GM19438 (cell line): ENCODE data around the gene ANKRD6.

Source experiments
- ATAC-seq: cut with Tn5 transposase; IDR thresholded peaks from one replicate; pipeline ENCODE4 v1.9.1; 2021; ENCODE audit warnings: low read depth; ENCODE audit not compliant: unreplicated experiment

Gene ANKRD6

DNA sequence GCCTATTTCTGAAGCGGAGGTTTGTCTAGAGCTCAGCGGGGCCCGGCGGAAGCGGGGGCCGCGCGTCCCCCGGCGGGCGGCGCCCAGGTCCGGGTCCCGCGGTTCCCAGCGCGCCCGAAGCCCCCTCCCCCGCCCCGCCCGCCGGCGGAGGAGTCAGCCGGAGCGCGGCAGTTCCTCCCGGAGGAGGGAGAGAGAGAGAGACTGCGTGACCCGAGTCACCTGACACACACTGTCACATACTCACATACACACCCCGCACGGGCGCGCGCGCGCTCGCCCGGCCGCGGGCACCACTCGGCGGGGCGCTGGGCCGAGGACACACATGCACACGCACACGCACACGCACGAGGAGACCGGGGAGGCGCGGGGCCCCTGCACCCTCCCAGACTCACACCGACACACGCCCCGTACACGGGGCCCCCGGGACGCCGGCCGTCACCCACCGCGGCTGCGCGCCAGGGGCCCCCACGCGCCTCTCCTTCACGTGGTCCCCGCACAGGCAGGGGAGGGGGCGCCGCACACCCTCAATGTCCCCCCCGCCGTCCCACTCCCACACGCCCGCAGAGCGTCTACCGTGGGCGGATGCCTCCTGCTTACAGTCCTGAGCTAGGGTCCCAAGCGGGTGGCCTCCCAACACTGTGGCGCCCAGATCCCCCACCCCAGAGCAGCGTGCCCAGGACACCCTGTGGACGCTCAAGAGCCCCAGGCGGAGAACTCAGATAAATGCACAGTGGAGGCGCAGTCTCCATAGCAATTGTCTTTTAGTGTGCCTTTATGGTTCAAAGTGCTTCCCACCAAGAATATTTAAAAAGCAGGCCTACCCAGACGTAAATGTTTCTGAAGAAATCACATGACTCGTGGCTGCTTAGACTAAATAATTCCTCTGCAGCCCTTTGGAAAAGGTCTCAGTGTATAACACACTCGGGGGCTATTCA lies 20.6 kb upstream of the ANKRD6 start, which contains the start of gene RRAGD:
Gene RRAGD, minus strand, starts transcription at position 203 of the 935 bp plus-strand sequence. CDS start 280 bp downstream, outside the sequence.
- ATAC-seq, result peak; percentile 64

DNA sequence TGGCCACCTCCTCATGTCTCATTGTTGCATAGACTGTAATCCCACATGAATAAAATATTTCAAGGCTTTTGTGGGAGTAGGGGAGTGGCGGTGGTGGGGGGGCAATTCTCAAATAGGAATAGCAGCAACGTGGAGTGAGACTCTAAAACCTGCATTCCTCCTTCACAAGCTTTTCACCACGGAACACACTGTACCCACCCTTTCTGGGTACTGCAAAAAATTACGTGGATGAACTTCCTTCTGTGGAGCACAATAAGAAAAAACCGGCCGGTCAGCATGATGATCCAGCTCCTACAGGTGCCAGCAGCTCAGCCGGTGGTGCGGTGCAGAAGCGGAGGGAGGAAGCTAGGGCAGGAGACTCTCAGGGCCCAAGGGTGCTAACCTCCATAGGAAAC lies 19.9 kb upstream of the ANKRD6 start:
- no peak for ATAC-seq

DNA sequence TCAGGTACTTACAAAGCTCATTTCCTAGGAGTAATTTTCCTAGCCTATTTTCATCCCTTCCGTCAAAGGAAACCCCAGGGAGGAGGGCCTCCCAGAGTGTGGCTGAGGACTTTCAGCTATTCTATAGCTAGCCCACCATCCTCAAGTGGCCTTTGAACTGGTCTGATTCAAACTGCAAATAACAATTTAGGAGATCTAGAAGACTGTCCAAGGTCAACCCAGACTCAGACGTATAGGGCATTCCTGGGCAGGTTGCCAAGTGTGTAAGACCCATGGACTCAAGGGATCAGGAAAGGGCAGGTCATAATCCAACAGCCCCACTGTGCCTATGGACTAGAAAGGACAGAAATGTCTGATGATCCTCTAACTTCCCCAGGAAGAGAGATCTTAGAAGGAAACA lies 18.7 kb upstream of the ANKRD6 start:
- ATAC-seq, result no peak

DNA sequence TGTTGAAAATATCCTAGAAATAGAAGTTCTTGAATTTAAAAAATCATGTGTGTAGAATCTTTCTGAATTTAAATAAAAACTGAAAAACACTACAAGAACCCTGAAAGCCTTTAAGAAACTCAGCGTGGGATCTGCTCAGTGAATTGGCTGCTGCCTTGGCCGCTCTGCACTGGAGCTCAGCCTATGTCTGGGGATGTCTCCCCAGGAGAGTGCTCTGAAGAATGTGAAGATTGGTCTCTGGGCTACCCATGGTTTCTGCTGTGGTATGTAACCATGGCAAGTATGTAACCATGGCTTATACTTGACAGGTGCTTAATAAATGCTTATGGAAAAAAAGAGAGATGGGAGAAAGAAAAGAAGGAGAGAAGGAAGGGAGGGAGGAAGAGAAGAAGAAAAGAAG lies 17.8 kb upstream of the ANKRD6 start:
- no peak for ATAC-seq

DNA sequence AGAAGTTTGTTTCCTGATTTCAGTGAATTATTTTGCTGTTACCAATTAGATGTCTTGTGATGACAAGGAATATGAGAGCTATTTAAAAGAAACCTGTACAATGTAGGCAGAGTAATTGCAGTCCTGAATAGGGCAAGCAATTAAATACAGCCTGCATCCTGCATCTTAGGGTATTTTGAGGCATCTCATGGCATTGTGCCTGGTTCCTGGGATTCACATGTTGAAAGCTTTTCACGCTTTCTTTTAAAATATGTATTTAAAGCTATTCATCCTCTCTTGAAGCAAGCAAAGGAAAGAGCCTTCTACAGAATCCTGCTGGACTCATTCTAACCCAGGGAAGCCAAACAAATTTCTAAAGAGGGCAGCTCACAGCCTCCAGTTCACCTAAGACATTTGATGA lies 16.2 kb upstream of the ANKRD6 start:
- ATAC-seq, result no peak

DNA sequence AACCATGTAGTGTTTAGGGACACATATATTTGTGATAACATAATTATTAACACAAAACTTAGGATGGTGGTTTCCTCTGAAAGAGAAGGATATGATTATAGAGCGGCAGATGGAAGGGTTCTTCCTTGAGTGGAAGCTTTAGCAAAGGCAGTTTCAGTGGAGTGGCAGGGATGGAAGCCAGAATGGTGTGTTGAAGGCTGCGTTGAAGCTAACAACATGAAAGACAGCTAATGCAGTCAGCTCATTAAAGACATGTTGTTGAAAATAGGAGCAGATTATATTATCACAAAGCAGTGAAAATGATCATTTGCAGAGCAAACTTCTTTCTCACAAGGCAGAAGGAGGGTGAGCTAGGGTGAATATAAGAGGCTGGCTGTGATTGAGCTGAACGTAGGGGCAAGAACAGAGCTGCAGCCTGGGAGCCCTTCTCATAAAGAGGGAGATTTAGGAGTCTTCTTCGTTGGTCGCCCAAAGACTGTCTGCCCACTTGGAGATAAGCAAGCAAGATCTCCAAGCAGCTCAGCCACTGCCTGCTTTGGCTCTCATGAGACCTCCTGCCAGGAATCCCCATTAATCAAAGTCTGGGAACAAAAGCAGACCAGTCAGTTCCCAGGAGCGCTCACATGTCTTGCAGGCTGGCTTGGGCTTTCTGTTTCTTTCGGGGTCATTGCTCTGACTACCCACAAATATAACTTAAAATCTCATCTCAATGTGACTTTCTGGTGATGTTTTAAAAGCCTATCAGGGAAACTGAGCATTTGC lies 2.6 kb upstream of the ANKRD6 start:
- no peak for ATAC-seq

DNA sequence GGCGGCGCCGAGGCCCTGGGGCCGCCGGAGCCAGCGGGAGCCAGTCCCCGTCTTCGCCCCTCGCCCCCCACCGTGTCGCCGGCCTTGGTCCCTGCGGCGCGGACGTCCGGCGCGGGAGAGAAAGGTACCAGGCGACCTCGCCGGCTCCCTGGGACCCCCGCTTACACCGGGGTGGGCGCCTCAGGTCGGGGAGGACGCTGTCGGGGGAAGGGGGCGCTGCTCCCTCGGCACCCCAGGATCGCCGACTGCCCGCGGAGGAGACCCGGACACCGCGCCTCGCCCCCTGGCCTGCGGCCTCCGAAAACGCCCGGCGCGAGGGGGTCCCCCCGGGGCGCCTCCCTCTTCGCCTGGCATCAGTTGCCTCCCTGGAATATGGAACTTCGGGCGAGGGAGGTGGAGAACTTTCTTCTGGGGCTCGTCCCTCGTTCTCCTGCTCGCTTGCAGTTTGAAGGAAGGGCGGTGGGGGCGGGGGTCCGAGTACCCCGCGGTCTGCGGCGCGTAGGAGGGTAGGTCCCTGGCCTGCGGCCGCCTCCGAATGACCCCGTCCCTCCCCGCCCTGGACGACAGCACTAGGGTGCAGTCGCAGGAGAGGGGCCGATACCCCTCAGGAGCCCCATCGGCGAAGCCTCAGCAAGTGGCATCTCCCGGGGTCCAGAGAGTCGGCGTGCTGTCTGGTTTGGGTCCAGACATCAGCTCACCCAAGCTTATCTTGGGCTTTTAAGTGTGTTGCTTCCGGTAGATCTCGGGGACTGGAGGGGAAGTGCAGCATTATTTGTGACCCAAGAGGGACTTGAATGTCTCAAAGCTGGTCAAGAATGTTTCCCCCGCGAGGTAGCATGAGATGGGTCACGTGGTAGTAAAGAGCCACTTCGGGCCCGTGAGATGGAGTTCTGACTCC lies 549 bp downstream of the ANKRD6 start:
- no peak for ATAC-seq

DNA sequence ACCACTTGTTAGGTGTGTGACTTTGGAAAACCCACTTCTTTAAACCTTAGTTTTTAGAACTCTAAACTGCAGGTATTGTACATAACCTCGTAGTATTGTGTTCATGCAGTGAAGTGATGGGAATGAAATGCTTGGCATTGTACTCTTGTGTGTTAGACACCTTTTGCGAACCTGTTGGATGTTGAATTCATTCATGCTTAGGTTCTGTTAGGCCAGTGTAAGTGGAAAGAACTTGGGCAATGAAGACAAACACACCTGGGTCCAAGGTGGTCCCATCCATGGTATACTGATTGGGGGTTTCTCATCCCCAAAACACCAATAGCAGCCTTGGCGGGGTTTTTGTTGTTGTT lies 1.2 kb downstream of the ANKRD6 start:
- ATAC-seq, result no peak

DNA sequence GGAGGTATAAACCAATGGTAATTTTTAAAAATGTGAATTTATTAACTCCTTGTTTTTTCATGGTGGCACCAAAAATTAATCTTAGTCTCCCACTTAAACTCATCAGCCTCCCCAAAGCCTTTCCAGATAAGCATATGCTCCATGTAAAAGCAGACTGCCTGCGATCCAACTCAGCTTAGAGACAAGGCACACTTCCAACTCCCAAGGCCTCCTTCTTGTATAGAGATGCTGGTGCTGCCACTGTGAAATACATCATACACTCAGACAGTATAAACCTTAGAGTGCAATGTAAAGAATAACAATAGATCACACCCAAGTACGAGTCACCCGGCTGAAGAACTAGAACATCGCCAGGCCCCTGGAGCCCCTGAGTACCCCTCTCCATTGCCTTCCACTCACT lies 2.0 kb downstream of the ANKRD6 start:
- ATAC-seq, result no peak

DNA sequence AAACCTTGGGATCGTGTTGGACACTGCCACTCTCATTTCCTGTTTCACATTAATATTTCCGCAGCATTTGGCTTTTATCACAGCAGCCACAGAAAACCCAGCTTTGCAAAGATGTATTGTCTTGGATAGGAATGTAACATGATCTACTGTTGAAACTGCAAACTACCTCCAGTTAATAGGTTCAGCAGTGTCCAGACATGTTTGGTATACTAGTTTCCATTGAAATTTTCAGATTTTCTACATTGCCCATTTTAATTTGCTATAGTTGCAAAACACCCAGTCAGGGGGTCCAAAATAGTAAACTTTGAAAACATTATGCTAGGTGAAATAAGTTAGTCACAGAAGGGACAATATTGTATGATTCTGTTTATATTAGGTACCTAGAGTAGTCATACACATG lies 3.3 kb downstream of the ANKRD6 start:
- no peak for ATAC-seq

DNA sequence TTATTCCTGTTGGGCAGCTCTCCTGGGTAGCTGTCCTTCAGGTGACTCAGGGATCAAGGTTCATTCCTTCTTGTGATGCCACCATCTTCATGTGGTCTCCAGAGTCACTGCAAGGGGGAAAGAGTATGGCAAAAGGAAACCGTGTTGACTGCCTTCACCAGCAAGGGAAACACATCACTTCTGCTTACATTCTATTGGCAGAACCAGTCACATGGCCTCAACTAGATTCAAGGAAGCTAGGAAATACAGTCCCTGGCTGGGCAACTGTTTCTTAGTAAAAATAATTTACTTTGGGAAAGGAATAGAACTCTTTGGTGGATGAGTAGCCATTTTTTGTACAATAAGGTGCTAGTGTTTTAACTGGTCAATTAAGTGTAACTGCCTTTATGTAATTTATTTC lies 5.3 kb downstream of the ANKRD6 start:
- no peak for ATAC-seq

DNA sequence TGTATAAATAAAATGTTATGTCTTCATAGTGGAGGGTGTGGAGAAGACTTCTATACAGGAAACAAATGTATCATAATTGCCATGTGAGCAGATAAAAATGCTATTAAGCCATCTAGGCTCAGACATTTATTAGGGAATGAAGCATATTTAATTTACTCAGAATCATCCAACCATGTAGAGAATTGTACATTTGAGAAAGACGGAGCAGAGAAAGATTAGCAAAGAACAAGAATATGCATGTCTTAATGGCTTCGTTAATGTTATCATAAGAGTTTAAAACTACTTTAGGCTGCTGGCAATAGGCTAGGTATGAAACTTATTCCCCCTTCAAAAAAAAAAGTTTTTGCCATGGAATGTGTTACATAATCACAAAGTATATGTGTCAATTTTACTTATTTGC lies 6.1 kb downstream of the ANKRD6 start:
- no peak for ATAC-seq

DNA sequence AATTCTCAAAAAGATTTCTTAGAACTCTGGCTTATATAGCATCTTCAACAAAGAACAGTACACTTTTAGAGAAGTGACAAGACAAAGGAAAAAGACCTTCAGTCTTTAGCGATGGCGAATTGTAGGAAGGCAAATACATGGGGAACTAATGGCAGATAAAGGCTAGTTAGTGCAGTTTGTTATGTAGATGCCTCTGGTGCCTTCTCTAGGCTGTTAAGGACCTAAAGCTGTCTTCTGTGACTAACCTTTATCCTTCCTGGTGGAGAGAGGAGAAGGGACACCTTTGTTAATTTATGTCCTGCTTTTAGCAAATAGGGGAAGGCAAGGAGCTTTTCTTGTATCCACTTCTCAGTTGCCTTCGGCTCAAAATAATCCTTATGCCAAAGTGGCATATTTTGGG lies 7.2 kb downstream of the ANKRD6 start:
- no peak for ATAC-seq

DNA sequence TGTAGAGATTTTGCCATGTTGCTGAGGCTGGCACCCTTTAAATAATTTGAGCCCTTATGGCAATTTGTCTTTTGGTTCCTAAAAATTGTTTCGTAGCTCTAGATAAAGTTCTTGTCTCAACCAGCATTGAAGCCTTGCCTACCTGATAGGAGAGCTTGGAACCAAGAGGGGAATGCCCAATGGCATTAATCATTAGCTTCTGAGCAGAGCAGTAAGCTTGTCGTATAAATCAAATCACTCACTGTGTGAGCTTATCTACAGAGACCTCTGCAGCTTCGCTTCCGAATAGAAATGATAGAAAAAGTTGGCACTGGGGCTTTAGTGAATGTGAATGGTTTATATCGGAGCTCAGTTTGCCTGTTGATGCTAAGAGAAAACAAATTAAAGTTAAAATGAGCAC lies 10.7 kb downstream of the ANKRD6 start:
- no peak for ATAC-seq

DNA sequence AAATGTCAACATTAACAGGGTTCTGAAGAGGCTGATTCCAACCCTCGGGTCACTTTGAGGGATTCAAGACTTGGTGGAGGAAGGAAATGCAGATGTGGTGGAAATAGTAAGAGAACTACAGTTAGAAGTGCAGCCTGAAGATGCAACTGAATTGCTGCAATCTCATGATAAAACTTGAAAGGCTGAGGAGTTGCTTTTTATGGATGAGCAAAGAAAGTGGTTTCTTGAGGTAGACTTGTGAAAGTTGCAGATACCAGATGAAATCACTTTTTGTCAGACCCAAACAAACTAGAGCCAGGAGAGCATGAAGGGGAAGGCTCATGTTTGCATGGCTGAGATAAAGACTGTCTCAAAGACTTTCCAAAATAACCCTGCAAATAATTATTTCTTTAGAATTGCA lies 16.2 kb downstream of the ANKRD6 start:
- no peak for ATAC-seq

DNA sequence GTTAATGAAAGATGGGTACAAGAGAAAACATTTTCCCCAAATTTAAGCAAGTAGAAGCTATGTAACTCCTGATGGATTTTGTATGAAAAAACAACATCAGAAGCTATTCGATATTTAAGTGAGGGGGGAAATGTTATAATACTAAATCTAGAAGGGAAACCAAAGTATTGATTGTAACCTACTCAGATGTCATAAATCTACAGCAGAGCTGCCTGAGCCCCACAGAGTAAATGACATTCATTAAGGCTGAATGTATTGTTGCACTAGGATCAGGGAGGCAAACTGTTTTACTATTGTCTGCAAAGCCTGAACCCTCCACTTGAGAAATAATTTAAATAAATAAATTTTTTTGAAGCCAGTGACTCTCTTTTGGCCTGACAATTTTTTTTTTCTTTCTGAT lies 19.3 kb downstream of the ANKRD6 start:
- ATAC-seq, result no peak

DNA sequence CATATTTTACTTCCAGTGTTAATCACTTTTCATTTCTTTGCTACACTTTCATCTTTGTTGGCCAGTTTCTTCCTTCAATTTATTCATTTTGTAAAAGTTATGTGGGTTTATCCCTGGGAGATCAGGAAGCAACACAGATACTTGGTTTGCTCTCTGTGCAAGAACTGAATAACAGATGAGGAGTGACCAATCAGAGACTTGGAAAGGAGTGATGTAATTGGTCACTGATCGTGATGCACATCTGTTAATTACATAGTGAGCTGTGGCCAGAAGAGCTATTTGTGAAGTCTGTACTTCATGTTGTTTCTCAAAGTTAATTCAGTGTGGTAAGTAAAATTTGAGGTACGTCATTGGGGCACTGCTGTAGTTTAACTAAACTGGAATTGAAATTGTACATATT lies 21.3 kb downstream of the ANKRD6 start:
- ATAC-seq, result no peak

DNA sequence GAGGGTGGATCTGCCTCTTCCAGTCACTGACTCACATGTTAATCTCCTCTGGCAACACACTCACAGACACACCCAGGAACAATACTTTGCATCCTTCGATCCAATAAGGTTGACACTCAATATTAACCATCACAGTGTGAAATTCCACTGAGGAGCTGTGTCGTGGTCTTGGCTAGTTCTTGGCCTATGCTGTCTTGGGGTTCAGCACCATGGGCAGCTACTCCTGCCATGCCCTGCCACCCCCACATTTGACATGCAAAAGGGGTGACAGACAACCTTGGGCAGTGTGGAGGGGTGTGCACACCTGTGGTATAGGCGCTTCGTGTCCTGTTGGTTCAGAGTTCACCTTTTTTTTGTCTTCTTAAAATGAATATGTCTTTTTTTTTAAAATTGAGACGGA lies 25.8 kb downstream of the ANKRD6 start:
- no peak for ATAC-seq

DNA sequence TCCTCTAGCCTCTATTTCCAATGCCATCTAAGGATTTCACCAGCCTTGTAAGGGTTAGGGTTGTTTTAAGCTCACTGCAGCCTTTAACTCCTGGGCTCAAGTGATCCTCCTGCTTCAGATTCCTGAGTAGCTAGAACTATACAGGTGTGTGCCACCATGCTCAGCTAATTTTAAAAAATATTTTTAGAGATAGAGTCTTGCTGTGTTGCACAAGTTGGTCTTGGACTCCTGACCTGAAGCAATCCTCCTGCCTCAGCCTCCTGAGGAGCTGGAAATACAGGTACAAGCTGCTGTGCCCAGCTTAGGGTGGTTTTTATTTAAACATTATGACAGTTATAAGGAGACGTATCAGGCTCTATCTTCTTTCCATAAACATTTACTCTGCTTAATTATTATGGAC lies 26.5 kb downstream of the ANKRD6 start:
- ATAC-seq, result no peak

DNA sequence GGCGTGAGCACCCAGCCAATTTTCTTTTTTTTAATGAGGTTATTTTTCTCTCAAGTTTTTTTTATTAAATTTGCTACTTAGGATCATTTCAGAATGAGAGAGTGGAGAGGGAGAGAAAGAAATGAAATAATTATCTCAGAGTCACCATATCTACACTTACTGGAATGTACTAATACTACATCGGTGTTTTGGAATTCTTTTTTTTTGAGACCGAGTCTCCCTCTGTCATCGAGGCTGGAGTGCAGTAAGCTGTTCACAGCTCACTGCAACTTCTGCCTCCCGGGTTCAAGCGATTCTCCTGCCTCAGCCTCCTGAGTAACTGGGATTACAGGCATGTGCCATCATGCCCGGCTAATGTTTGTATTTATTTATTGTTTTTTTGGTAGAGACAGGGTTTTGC lies 27.8 kb downstream of the ANKRD6 start:
- no peak for ATAC-seq

DNA sequence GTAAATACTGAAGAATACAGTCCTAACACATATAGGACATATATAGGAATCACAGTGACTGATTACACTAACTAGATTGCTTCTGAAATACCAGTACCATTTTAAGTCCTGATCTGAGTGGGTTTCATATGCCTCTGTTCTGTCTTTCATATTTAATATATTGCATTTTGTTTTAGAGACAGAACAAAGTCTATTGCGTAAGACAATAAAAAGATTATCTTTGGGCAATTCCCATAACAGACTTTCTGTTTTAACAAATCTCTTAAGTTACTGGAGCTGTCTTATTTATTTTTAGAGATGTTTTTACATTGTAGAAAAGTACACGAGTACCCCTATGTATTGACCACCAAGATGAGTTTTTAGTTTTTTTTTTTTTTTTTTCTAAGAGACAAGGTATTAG lies 29.6 kb downstream of the ANKRD6 start:
- ATAC-seq, result no peak
